Natural killer cell (primary cell): ENCODE results near the gene PCDHGA2. TPM values are rescaled to one million over a fixed set of nuclear protein-coding genes. Genes with fewer than 3 reads are reported as not detected.
"Not testable (repeated sequence)": the region's sequence is repeated elsewhere in the genome, so short reads cannot be mapped to it uniquely, and the experiment has no call there.

ENCODE experiments used
- ATAC-seq, 3 donors: fragments of 150-1000 bp in 2 of 3; fragments of 200-7000 bp in 1 of 3; cut with Tn5 transposase; 1 replicate in 1 of 3; 2 replicates in 2 of 3; pipeline ENCODE4 v1.10.0; 2021; ENCODE audit warnings: mild to moderate bottlenecking in 2 of 3, moderate library complexity in 2 of 3
- DNase-seq, 2 donors: peaks; one replicate each; pipeline versions ENCODE4 v3.0.0 to v3.0.0-alpha.2; 2013 to 2021; ENCODE audit warnings: mixed read lengths in 1 of 2
- H3K27ac ChIP-seq: one replicate; pipeline ENCODE4 v1.5.1; 2013; ENCODE audit warnings: mild to moderate bottlenecking, low read length
- H3K27me3 ChIP-seq: one replicate; pipeline ENCODE4 v1.6.1; 2013; ENCODE audit warnings: low read length; ENCODE audit not compliant: control insufficient read depth, insufficient read depth
- H3K36me3 ChIP-seq: one replicate; pipeline ENCODE4 v1.6.1; 2013; ENCODE audit warnings: low read length; ENCODE audit not compliant: control insufficient read depth, insufficient read depth
- H3K4me1 ChIP-seq: one replicate; pipeline ENCODE4 v1.6.1; 2013; ENCODE audit warnings: low read length; ENCODE audit not compliant: control insufficient read depth, insufficient read depth
- H3K4me3 ChIP-seq: one replicate; pipeline ENCODE4 v1.5.1; 2013; ENCODE audit warnings: low read length
- H3K9me3 ChIP-seq: one replicate; pipeline ENCODE4 v1.6.1; 2013; ENCODE audit warnings: low read length; ENCODE audit not compliant: control insufficient read depth, insufficient read depth
- H3K27ac Mint-ChIP-seq, 2 donors: one replicate each; pipeline ENCODE4 v1.8.0; 2022; ENCODE audit warnings: mild to moderate bottlenecking in 2 of 2, mixed read lengths in 2 of 2, moderate library complexity in 1 of 2
- H3K27me3 Mint-ChIP-seq, 2 donors: one replicate each; pipeline ENCODE4 v1.8.0; 2022; ENCODE audit warnings: low read depth in 2 of 2, mixed read lengths in 2 of 2
- H3K36me3 Mint-ChIP-seq: one replicate; pipeline ENCODE4 v1.8.0; 2022; ENCODE audit warnings: mixed read lengths
- H3K4me1 Mint-ChIP-seq, 2 donors: one replicate each; pipeline ENCODE4 v1.8.0; 2022; ENCODE audit warnings: mixed read lengths in 2 of 2
- H3K4me3 Mint-ChIP-seq: one replicate; pipeline ENCODE4 v1.8.0; 2022; ENCODE audit warnings: mild to moderate bottlenecking, moderate library complexity, mixed read lengths
- H3K9me3 Mint-ChIP-seq, 2 donors: one replicate each; pipeline ENCODE4 v1.8.0; 2022; ENCODE audit warnings: mixed read lengths in 2 of 2
- WGBS: methylation state at CpG from one replicate; pipeline ENCODE4 v1.1.7; 2013; ENCODE audit warnings: missing lambda C conversion rate; ENCODE audit not compliant: insufficient coverage; 5-methylcytosine and 5-hydroxymethylcytosine counted together
- intact Hi-C: fragments of 100-400 bp; cut with micrococcal nuclease; formaldehyde crosslinking; loops from one replicate; pipeline ENCODE4 v1.14.2; 2022
- total RNA-seq, 4 donors: library from RNA; stranded (reverse); fragments of 120-200 nt in 1 of 4; gene quantifications; one replicate each; pipeline versions ENCODE4 v1.2.3 to v1.2.4, GENCODE V29; 2013 to 2022
- TF ChIP-seq, protein P1 (sequence below): fragments of 200-600 bp; IDR thresholded peaks from one replicate; pipeline ENCODE4 v1.8.0; 2022; ENCODE audit warnings: antibody characterized with exemption

The PCDHGA2 gene
- total RNA-seq, 3 donors from 2014 or later (not counting 1 experiment from before 2014, with no cell fraction given) = not detected

DNA sequence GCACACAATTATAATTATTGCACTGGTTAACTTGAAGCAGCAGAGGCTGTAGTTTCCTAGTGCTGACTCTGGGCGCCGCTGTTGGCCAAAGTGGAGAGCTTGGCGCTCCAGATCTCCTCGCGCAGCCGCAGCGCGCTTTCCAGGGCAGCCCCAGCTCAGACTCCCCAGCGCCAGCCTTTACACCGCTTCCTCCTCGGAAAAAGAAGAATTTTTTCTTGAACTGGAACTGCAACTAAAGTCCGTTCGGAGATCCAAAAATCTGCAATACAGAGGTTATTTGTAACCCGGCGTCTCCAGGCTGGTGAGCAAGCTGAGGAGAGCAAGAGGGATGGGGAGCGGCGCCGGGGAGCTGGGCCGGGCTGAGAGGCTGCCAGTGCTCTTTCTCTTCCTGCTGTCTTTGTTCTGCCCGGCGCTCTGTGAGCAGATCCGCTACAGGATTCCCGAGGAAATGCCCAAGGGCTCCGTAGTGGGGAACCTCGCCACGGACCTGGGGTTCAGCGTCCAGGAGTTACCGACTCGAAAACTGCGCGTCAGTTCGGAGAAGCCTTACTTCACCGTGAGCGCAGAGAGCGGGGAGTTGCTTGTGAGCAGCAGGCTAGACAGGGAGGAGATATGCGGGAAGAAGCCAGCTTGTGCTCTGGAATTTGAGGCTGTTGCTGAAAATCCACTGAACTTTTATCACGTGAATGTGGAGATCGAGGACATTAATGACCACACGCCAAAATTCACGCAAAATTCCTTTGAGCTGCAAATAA is 49.2 kb downstream of the PCDHGA2 start, which contains the start of gene PCDHGB4:
PCDHGB4 (plus strand) TSS at position 142 of the 755 bp plus-strand sequence; CDS start at position 329, 187 bp downstream.
- not testable (repeated sequence) for H3K4me1 Mint-ChIP-seq, H3K9me3 Mint-ChIP-seq, H3K27ac Mint-ChIP-seq, H3K36me3 ChIP-seq, H3K36me3 Mint-ChIP-seq, H3K4me3 ChIP-seq, H3K27ac ChIP-seq, H3K4me1 ChIP-seq
- TF ChIP-seq, protein P1, sequence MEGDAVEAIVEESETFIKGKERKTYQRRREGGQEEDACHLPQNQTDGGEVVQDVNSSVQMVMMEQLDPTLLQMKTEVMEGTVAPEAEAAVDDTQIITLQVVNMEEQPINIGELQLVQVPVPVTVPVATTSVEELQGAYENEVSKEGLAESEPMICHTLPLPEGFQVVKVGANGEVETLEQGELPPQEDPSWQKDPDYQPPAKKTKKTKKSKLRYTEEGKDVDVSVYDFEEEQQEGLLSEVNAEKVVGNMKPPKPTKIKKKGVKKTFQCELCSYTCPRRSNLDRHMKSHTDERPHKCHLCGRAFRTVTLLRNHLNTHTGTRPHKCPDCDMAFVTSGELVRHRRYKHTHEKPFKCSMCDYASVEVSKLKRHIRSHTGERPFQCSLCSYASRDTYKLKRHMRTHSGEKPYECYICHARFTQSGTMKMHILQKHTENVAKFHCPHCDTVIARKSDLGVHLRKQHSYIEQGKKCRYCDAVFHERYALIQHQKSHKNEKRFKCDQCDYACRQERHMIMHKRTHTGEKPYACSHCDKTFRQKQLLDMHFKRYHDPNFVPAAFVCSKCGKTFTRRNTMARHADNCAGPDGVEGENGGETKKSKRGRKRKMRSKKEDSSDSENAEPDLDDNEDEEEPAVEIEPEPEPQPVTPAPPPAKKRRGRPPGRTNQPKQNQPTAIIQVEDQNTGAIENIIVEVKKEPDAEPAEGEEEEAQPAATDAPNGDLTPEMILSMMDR = peak; percentile 15
- ATAC-seq (peak; percentile 81 to 89 (median 84)), DNase-seq (peak in 1 of 2 donors; percentile 10)
- Histone ChIP-seq H3K9me3 (peaks cover 41% of the 10 kb centered on the region), H3K27me3 (peaks cover 60% of the 10 kb centered on the region)
- 16% methylated on average over 16 of the region's 40 CpGs for WGBS
- Mint-ChIP-seq H3K4me3 (peak within 1 kb of the TSS; percentile 78), H3K27me3 (peaks cover 66 to 75% of the 10 kb centered on the region in 2 donors)
- intact Hi-C loops = loop anchor here (5.0 kb wide), 1 partner anchor 35 kb away; the partner anchor contains the start of gene PCDHGA11

- TF ChIP-seq, protein P1 = no peak
- peaks cover 0 to 5% of the 10 kb centered on the region in 2 donors for H3K9me3 Mint-ChIP-seq
- no peaks in the 10 kb centered on the region for H3K36me3 ChIP-seq
- H3K4me3 Mint-ChIP-seq = no peak overlapping the region
- ATAC-seq = no peak
- WGBS = 66% methylated on average over 7 of the region's 10 CpGs
- H3K9me3 ChIP-seq = peaks cover 41% of the 10 kb centered on the region
- peaks cover 7% of the 10 kb centered on the region for H3K36me3 Mint-ChIP-seq
- H3K27ac ChIP-seq = no peak overlapping the region
- H3K4me1 ChIP-seq = no peaks in the 10 kb centered on the region
- H3K4me3 ChIP-seq = no peak overlapping the region
- peaks cover 56% of the 10 kb centered on the region for H3K27me3 ChIP-seq
- H3K27ac Mint-ChIP-seq = no peak overlapping the region
- H3K4me1 Mint-ChIP-seq = no peaks in the 10 kb centered on the region
- intact Hi-C loops = loop anchor here (5.0 kb wide), 1 partner anchor 34 kb away; the partner anchor contains the start of gene PCDHGA11
- no peak for DNase-seq
- H3K27me3 Mint-ChIP-seq = peaks cover 64 to 75% of the 10 kb centered on the region in 2 donors
These were observed 50.1 kb downstream of the PCDHGA2 start for GRCh38 chr5:141388661-141389060.

GRCh38 chr5:141389153-141390042 is 50.8 kb downstream of the PCDHGA2 start:
- H3K4me3 ChIP-seq = no peak overlapping the region
- TF ChIP-seq, protein P1 = no peak
- H3K4me1 ChIP-seq = no peaks in the 10 kb centered on the region
- Mint-ChIP-seq H3K4me1 (no peaks in the 10 kb centered on the region), H3K36me3 (peaks cover 7% of the 10 kb centered on the region), H3K4me3 (no peak overlapping the region), H3K27ac (no peak overlapping the region), H3K9me3 (peaks cover 0 to 8% of the 10 kb centered on the region in 2 donors), H3K27me3 (peaks cover 64 to 81% of the 10 kb centered on the region in 2 donors)
- peaks cover 60% of the 10 kb centered on the region for H3K27me3 ChIP-seq
- peaks cover 44% of the 10 kb centered on the region for H3K9me3 ChIP-seq
- WGBS = 50% methylated on average over 77 of the region's 77 CpGs
- intact Hi-C loops = loop anchor here (5.0 kb wide), 1 partner anchor 33 kb away; the partner anchor contains the start of gene PCDHGA11
- no peak overlapping the region for H3K27ac ChIP-seq
- ATAC-seq (no peak), DNase-seq (no peak)
- no peaks in the 10 kb centered on the region for H3K36me3 ChIP-seq
